SK-N-SH treated with all-trans-retinoic acid at 6 μM for 48 hours (cell line): ENCODE data around the gene ARPC1A.

Experiments used
- ATAC-seq: fragments of 200-7000 bp; cut with Tn5 transposase; 3 replicates; pipeline ENCODE4 v1.9.1; 2020; ENCODE audit warnings: mild to moderate bottlenecking, moderate library complexity
- ARNTL ChIP-seq: fragments of 450-650 bp; formaldehyde crosslinking; IDR thresholded peaks from 2 replicates; pipeline ENCODE4 v1.5.0; 2020; ENCODE audit warnings: low read depth, mild to moderate bottlenecking, moderate library complexity, borderline replicate concordance
- BACH2 ChIP-seq: fragments of 250-450 bp; sonication (Bioruptor Pico); IDR thresholded peaks from 2 replicates; pipeline ENCODE4 v1.9.0; 2021; ENCODE audit warnings: mild to moderate bottlenecking, borderline replicate concordance
- CREB5 ChIP-seq: fragments of 250-450 bp; sonication (Bioruptor Pico); IDR thresholded peaks from 2 replicates; pipeline ENCODE4 v1.5.1; 2020; ENCODE audit warnings: low read depth, mild to moderate bottlenecking, moderate library complexity
- CSDC2 ChIP-seq: fragments of 250-450 bp; sonication (Bioruptor Pico); IDR thresholded peaks from 2 replicates; pipeline ENCODE4 v1.5.0; 2020; ENCODE audit warnings: mild to moderate bottlenecking, moderate library complexity
- ESRRG ChIP-seq: fragments of 250-450 bp; sonication (Bioruptor Pico); IDR thresholded peaks from 2 replicates; pipeline ENCODE4 v1.6.1; 2021; ENCODE audit warnings: mild to moderate bottlenecking
- GLIS3 ChIP-seq: fragments of 250-450 bp; sonication (Bioruptor Pico); IDR thresholded peaks from 2 replicates; pipeline ENCODE4 v1.5.0; 2020; ENCODE audit warnings: mild to moderate bottlenecking, moderate library complexity
- ISL1 ChIP-seq: fragments of 250-450 bp; sonication (Bioruptor Pico); IDR thresholded peaks from 2 replicates; pipeline ENCODE4 v2.1.2; 2022; ENCODE audit warnings: mild to moderate bottlenecking, moderate library complexity
- OSR1 ChIP-seq: fragments of 250-450 bp; sonication (Bioruptor Pico); IDR thresholded peaks from 2 replicates; pipeline ENCODE4 v1.8.0; 2022; ENCODE audit warnings: moderate library complexity, mild to moderate bottlenecking, inconsistent platforms
- PPARA ChIP-seq: fragments of 250-450 bp; sonication (Bioruptor Pico); IDR thresholded peaks from 2 replicates; pipeline ENCODE4 v1.5.0; 2020; ENCODE audit warnings: mild to moderate bottlenecking, borderline replicate concordance
- RARB ChIP-seq: fragments of 250-450 bp; sonication (Bioruptor Pico); IDR thresholded peaks from 2 replicates; pipeline ENCODE4 v1.8.0; 2021; ENCODE audit warnings: mild to moderate bottlenecking, moderate library complexity
- SNAI2 ChIP-seq: fragments of 250-450 bp; sonication (Bioruptor Pico); IDR thresholded peaks from 2 replicates; pipeline ENCODE4 v1.5.0; 2020; ENCODE audit warnings: mild to moderate bottlenecking, moderate library complexity
- TOX ChIP-seq: fragments of 250-450 bp; sonication (Bioruptor Pico); IDR thresholded peaks from 2 replicates; pipeline ENCODE4 v1.8.0; 2021; ENCODE audit warnings: mild to moderate bottlenecking, moderate library complexity, borderline replicate concordance
- TSHZ2 ChIP-seq: fragments of 250-450 bp; sonication (Bioruptor Pico); IDR thresholded peaks from 2 replicates; pipeline ENCODE4 v1.5.0; 2020; ENCODE audit warnings: mild to moderate bottlenecking, moderate library complexity
- ZFP3 ChIP-seq: fragments of 250-450 bp; sonication (Bioruptor Pico); IDR thresholded peaks from 2 replicates; pipeline ENCODE4 v1.5.0; 2020; ENCODE audit warnings: mild to moderate bottlenecking, moderate library complexity
- ZFP30 ChIP-seq: fragments of 450-650 bp; formaldehyde crosslinking; IDR thresholded peaks from 2 replicates; pipeline ENCODE4 v1.5.0; 2022; ENCODE audit warnings: mild to moderate bottlenecking, moderate library complexity
- ZNF565 ChIP-seq: fragments of 450-650 bp; formaldehyde crosslinking; conservative IDR thresholded peaks from 2 replicates; pipeline ENCODE4 v1.5.0; 2020; ENCODE audit warnings: low read depth, mild to moderate bottlenecking, moderate library complexity
- ZNF70 ChIP-seq: fragments of 450-650 bp; formaldehyde crosslinking; IDR thresholded peaks from 2 replicates; pipeline ENCODE4 v1.5.0; 2020; ENCODE audit warnings: mild to moderate bottlenecking, moderate library complexity
- ZNF8 ChIP-seq: fragments of 450-650 bp; formaldehyde crosslinking; IDR thresholded peaks from 2 replicates; pipeline ENCODE4 v1.5.0; 2020; ENCODE audit warnings: mild to moderate bottlenecking, moderate library complexity
- TF ChIP-seq, protein P1 (sequence below): fragments of 250-450 bp; sonication (Bioruptor Pico); IDR thresholded peaks from 2 replicates; pipeline ENCODE4 v1.8.0; 2021; ENCODE audit warnings: low read depth, mild to moderate bottlenecking, moderate library complexity, borderline replicate concordance
- TF ChIP-seq, protein P2 (sequence below): fragments of 250-450 bp; sonication (Bioruptor Pico); IDR thresholded peaks from 2 replicates; pipeline ENCODE4 v1.8.0; 2020; ENCODE audit warnings: mild to moderate bottlenecking, moderate library complexity, borderline replicate concordance
- TF ChIP-seq, protein P3 (sequence below): fragments of 250-450 bp; sonication (Bioruptor Pico); IDR thresholded peaks from 2 replicates; pipeline ENCODE4 v1.5.1; 2021; ENCODE audit warnings: mild to moderate bottlenecking, moderate library complexity

The ARPC1A gene

GRCh38 chr7:99383791-99384370, 58.2 kb downstream of the ARPC1A start:
- TF ChIP-seq ARNTL = no peak
- no peak for TF ChIP-seq SNAI2 (CRISPR knock-in tag)
- TF ChIP-seq RARB (CRISPR knock-in tag) = no peak
- no peak for TF ChIP-seq CREB5 (CRISPR knock-in tag)
- TF ChIP-seq ESRRG (CRISPR knock-in tag) = no peak
- no peak for TF ChIP-seq ISL1 (CRISPR knock-in tag)
- no peak for TF ChIP-seq ZNF70 (CRISPR knock-in tag)
- TF ChIP-seq PPARA (CRISPR knock-in tag) = no peak
- TF ChIP-seq, protein P1, sequence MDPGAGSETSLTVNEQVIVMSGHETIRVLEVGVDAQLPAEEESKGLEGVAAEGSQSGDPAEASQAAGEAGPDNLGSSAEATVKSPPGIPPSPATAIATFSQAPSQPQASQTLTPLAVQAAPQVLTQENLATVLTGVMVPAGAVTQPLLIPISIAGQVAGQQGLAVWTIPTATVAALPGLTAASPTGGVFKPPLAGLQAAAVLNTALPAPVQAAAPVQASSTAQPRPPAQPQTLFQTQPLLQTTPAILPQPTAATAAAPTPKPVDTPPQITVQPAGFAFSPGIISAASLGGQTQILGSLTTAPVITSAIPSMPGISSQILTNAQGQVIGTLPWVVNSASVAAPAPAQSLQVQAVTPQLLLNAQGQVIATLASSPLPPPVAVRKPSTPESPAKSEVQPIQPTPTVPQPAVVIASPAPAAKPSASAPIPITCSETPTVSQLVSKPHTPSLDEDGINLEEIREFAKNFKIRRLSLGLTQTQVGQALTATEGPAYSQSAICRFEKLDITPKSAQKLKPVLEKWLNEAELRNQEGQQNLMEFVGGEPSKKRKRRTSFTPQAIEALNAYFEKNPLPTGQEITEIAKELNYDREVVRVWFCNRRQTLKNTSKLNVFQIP (CRISPR knock-in tag) = no peak
- TF ChIP-seq, protein P2, sequence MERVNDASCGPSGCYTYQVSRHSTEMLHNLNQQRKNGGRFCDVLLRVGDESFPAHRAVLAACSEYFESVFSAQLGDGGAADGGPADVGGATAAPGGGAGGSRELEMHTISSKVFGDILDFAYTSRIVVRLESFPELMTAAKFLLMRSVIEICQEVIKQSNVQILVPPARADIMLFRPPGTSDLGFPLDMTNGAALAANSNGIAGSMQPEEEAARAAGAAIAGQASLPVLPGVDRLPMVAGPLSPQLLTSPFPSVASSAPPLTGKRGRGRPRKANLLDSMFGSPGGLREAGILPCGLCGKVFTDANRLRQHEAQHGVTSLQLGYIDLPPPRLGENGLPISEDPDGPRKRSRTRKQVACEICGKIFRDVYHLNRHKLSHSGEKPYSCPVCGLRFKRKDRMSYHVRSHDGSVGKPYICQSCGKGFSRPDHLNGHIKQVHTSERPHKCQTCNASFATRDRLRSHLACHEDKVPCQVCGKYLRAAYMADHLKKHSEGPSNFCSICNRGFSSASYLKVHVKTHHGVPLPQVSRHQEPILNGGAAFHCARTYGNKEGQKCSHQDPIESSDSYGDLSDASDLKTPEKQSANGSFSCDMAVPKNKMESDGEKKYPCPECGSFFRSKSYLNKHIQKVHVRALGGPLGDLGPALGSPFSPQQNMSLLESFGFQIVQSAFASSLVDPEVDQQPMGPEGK (CRISPR knock-in tag) = no peak
- TF ChIP-seq ZFP30 = no peak
- no peak for TF ChIP-seq GLIS3
- TF ChIP-seq ZFP3 (CRISPR knock-in tag) = no peak
- no peak for TF ChIP-seq ZNF565
- ATAC-seq = no peak

DNA sequence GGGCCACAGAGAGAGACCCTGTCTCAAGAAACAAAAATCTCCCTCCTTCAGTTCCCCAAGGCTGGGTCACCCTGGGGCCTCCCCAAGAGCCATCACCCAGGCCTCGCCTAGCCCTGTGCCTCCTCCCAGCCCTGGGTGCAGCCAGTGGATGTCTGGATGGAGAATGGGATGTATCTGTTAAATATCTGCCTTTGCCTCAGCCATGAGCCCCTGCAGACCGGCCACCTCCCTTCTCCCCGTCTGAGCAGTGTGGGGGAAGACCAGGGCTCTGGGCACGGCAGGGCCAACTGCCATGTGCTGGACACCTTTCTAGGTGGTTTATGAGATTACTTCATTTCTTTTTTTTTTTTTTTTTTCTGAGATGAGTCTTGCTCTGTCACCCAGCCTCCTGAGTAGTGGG, 58.8 kb downstream of the ARPC1A start:
- ATAC-seq = no peak
- TF ChIP-seq SNAI2 (CRISPR knock-in tag) (no peak), CSDC2 (CRISPR knock-in tag) (no peak), ZFP30 (no peak), TSHZ2 (no peak), ZNF565 (no peak), ZNF8 (CRISPR knock-in tag) (no peak), TOX (CRISPR knock-in tag) (no peak), OSR1 (CRISPR knock-in tag) (no peak), BACH2 (CRISPR knock-in tag) (no peak)

GRCh38 chr7:99385564-99385963, 59.9 kb downstream of the ARPC1A start:
- TF ChIP-seq CSDC2 (CRISPR knock-in tag) (no peak), PPARA (CRISPR knock-in tag) (no peak), RARB (CRISPR knock-in tag) (no peak), BACH2 (CRISPR knock-in tag) (no peak), ZNF70 (CRISPR knock-in tag) (no peak)
- TF ChIP-seq, protein P3, sequence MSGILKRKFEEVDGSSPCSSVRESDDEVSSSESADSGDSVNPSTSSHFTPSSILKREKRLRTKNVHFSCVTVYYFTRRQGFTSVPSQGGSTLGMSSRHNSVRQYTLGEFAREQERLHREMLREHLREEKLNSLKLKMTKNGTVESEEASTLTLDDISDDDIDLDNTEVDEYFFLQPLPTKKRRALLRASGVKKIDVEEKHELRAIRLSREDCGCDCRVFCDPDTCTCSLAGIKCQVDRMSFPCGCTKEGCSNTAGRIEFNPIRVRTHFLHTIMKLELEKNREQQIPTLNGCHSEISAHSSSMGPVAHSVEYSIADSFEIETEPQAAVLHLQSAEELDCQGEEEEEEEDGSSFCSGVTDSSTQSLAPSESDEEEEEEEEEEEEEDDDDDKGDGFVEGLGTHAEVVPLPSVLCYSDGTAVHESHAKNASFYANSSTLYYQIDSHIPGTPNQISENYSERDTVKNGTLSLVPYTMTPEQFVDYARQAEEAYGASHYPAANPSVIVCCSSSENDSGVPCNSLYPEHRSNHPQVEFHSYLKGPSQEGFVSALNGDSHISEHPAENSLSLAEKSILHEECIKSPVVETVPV (CRISPR knock-in tag) = no peak
- ATAC-seq = no peak
